Right lobe of liver (tissue), 4 donors: ENCODE results near the gene LHFPL6.

Experiments
- CTCF ChIP-seq, 4 donors: fragments of 200-600 bp in 3 of 4; fragments of 450-650 bp in 1 of 4; IDR thresholded peaks; one replicate each; pipeline versions ENCODE4 v1.5.1 to v1.8.0; 2016 to 2022; ENCODE audit warnings: antibody characterized with exemption in 4 of 4, mild to moderate bottlenecking in 2 of 4
- POLR2A ChIP-seq: fragments of 450-650 bp; IDR thresholded peaks from one replicate; pipeline ENCODE4 v1.6.1; 2017; ENCODE audit warnings: antibody characterized with exemption, mild to moderate bottlenecking
- donor health status: DM: no; HTN: no; CAD: no.
- donor health status: DM: no; HTN: no; CAD: no.
- donor health status: DM: no; HTN: yes; CAD: no.

GRCh38 chr13:39375601-39376000 is 227.4 kb downstream of the LHFPL6 start:
- TF ChIP-seq CTCF (IDR thresholded peaks at IDR 0.05) (no peak), POLR2A (no peak)
